GM15510 (cell line): ENCODE data around the gene ITPRID1.

ENCODE experiments used
- POLR2A ChIP-seq: IDR thresholded peaks from 3 replicates; pipeline ENCODE4 v1.6.1; 2011; ENCODE audit warnings: borderline replicate concordance; ENCODE audit not compliant: insufficient read length; ENCODE audit errors: extremely low read depth

Gene ITPRID1

DNA sequence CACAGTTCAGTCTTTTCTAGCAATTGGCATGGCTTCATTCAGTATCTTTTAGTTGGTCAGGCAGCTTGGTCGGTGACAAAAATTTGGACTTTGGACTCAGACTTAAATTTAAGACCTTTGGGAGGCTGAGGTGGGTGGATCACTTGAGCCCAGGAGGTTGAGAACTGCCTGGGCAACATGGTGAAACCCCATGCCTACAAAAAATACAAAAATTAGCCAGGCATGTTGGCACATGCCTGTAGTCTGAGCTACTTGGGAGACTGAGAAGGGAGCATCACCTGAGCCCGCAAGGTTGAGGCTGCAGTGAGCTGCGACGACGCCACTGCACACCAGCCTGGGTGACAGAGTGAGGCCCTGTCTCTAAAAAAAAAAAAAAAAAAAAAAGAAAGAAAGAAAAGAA, 19.5 kb upstream of the ITPRID1 start:
- no peak for TF ChIP-seq POLR2A

DNA sequence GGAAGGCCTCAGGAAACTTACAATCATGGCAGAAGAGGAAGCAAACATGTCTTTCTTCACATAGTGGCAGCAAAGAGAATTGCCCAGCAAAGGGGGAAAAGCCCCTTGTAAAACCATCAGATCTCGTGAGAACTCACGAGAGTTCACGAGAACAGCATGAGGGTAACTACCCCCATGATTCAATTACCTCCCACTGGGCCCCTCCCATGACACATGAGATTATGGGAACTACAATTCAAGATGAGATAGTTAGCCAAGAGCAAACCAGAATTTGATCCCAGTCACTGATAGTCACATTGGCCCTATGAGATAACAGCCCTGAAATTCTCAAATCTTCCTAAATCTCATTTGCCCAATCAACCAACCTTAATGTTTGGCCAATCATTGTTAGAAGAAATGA, 18.2 kb upstream of the ITPRID1 start:
- no peak for TF ChIP-seq POLR2A

DNA sequence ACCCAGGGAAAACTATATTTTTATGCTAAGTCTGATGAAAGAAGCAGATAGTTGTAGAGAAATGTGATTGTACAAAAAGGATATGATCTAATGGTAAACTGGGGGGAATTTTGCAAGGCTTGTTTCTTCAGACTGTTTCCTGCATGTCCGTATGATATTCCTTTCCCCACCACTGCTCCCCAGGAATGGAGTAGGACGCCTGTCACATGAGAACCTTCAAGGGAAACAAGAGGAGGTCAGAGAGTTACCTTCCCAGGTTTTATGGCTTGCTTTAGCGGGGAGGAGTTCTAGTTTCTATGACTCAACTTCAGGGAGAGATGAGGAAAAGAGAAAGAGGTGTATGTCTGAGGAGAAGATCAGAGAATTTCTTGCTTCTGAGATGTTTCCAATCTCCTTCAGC, 16.4 kb upstream of the ITPRID1 start:
- no peak for TF ChIP-seq POLR2A

DNA sequence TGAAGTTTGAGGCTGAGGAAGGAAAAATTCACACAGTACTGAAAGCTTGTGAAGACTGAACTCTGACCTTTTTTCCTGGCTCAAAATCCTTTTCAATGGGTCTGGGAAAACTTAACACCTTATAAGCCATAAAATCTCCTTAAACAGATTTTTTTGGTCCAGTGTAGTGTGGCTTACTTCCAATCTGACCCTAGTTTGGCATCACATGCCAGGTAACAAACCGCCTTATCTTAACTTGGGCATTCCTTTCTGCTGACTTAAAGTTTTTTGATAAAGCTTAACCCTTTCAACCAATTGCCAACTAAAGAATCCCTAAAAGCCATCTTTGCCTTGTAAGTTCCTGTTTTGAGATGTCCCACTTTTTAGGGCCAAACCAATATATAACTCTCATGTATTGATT, 13.2 kb upstream of the ITPRID1 start:
- no peak for TF ChIP-seq POLR2A

DNA sequence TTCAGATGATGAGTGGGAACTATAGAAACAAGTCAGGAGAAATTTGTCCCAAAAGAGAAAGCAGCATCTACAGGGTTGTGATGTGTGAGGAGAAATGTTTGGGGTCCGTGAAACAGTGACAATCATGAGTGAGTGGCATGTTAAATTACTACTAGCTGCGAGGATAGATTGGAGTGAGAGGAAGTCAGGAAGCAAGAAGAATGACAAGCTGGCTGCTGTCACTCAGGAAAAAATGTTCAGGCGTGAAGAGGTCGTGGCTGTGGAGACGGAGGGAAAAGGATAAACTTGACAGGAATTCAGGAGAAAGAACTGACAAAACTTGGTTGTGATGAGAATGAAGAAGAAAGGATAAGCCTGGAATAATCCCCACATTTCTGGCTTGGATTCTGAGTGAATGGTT, 5.1 kb upstream of the ITPRID1 start:
- TF ChIP-seq POLR2A, result no peak

DNA sequence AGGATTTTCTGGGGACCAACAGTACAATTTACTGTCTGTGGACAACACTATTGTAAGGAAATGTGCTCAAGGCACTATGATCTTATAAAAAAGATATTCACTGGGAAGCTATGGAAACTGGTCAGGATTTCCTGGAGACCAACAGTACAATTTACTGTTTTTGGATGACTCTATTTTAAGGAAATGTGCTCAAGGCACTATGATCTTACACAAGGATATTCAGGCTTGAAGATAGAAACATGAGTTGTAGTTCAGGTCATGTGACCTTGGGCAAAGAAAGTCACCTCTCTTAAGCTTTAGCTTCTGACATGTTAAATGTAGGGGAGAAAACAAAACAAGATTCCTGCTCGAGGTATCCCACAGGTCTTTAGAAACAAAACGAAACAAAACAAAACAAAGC, 1.7 kb upstream of the ITPRID1 start:
- TF ChIP-seq POLR2A, result no peak

DNA sequence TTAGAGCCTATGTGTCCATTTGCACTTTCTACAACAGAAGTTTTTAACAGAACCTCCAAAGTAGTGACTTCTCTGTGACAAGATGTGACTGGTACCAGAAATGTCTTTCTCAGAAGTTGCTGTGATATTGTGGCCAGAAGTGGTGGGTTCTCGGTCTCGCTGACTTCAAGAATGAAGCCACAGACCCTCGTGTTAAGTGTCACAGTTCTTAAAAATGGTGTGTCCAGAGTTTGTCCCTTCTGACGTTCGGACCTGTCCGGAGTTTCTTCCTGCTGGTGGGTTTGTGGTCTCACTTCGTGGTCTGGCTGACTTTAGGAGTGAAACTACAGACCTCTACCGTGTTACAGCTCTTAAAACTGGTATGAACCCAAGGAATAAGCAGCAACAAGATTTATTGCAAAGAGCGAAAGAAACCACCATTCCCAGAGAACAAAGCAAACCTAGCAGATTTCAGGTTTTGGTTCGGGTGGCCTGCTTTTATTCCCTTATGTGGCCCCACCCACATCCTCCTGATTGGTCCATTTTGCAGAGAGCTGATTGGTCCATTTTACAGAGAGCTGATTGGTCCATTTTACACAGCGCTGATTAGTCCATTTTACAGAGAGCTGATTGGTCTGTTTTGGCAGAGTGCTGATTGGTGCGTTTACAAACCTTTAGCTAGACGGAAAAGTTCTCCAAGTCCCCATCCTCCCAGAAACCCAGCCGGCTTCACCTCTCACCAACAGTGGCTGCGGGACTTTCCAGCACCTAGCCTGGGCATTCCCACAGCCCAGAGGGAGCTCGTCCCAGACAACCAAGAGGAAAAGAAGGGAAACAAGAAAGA, 3.0 kb downstream of the ITPRID1 start:
- no peak for TF ChIP-seq POLR2A

DNA sequence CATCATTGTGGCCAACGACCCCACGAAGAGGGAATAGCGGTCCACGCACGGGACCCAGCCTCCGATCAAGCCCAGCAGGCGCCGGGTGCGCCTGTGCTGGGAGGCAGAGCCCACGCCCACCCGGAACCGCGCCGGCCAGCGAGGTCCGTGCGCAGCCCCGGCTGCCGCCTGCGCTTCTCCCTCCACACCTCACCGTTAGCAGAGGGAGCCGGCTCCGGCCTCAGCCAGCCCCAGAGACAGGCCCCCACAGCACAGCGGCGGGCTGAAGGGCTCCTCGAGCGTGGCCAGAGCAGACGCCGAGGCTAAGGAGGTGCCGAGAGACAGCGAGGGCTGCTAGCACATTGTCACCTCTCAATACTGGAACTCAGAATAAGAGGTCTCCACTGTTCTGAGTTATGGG, 3.6 kb downstream of the ITPRID1 start:
- no peak for TF ChIP-seq POLR2A

DNA sequence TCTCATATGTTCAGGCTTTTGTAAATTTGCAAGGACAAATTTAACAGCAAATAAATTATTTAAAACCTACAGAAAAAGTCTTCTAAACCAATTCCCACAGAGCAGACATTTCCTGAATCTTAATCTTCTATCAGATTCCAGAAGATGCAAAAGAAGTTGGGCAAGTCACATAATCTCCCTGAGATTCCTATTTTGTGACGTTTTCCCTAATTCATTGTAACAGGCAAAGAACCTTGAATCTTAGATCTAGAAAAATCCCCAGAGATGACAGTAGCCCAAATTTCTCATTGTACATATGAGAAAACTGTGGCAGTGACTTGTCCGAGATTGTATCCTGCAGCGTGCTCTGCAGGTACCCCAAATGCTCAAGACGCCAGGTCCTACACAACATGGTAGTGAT, 4.9 kb downstream of the ITPRID1 start:
- no peak for TF ChIP-seq POLR2A

DNA sequence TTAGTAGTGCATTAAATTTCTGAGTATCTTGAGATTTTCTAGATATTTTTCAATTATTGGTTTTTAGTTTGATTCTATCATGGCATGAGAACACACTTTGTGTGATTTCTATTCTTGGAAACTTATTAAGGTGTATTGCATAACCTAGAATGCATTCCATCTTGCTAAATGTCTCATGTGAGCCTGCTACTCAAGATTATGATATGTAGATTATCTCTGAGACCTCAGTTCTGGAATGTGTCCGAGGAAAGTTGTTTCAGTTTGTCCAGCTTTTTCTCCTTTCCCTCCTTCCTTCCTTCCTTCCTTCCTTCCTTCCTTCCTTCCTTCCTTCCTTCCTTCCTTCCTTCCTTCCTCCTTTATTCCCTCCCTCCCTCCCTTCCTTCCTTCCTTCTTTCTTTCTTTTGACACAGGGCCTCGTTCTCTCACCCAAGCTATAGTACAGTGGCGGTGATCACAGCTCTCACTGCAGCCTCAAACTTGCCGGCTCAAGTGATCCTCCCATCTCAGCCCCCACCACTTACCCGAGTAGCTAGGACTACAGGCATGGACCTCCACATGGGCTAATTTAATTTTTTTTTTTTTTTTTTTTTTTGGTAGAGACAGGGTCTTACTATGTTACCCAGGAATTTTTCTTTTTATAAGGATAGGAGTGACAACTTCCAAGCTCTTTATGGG, 7.6 kb downstream of the ITPRID1 start:
- no peak for TF ChIP-seq POLR2A

DNA sequence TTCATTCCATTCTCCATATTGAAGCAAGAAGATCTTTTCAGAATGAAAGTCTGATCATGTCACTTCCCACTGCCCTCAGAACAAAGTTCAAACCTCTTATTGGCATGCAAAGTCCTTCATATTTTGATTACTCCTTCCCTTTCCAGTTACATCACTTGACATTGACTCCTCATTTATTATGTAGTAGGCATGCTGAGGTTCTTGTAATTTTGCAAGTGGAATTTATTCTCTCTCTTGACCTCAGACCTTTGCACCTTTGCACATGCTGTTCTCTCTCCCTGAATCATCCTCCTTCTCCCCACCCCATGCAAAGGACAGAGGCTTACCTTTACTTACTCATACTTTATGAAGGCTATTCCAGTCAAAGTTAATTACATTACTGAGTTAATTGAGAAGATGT, 13.0 kb downstream of the ITPRID1 start:
- no peak for TF ChIP-seq POLR2A

DNA sequence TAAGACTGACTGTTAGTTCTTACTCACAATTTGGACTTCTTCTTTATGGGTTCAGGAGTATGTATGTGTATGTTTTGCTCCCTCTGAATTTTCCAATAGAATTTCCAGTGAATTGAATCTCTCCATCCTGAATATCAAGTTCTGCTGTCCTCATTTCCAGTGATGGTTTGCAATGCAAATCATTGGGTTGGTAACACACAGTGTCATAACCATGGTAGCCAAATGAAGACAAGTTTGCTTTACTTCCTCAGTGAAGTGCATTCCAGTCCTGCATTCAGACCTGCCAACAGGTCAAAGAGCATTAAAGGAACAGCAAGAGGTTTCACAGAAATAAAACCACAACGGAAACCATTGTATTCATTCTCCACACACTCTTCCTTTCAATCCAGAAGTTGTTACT, 15.2 kb downstream of the ITPRID1 start:
- no peak for TF ChIP-seq POLR2A

DNA sequence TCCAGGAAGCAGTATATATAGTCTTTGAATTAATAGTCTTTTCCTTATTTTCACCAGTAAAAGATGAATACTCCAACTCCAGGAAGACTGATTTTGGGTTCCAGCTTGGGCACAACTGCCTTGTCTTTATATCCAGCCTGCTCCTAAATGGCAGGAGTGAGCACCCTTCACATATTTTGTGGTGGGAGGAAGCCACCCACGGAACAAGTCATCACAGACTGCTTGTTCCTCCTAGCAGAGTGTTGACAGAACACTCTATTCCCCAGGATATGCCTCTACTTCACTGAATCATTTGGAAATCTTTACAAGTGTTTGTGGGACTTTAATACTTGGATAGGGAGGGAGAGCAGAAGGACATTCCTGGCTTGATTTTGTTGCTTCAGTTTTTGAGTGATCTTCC, 31.7 kb downstream of the ITPRID1 start:
- no peak for TF ChIP-seq POLR2A

DNA sequence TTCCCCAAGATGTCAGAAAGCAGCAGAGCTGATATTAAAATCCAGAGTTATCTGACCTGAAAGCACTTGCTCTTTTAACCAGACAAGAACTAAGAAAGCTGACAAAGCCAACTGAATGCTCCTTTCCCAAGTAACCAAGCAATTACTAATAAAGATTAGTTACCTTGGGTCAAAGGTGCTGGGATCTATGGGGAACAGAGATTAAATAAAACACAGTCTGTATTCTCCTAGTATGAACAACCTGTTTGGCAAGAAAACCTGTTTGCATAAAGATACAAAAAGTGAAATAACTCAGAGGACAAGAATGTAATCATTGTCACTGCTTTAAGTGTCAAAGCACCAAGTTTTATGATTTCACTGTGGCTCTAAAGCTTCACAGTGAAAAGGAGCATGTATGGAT, 35.7 kb downstream of the ITPRID1 start:
- no peak for TF ChIP-seq POLR2A

DNA sequence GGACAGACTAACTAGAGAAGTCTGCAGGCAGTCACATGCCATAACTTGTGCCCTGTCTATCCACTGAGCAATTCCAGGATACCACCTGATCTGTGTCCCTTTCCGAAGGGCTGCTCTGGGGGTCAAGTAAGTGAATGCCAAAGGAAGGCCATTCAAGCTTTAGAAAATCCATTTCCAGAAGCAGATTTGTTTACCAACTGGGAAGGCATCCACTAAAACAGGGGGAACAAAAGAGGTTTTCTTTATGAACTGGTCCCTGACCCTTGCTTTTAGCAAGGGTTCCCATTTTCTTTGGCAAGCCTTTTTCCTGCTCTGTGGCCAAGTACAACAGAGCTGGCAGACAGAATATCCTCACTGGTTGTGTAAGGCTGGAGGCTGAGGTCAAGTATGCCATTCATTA, 36.5 kb downstream of the ITPRID1 start:
- TF ChIP-seq POLR2A, result no peak

DNA sequence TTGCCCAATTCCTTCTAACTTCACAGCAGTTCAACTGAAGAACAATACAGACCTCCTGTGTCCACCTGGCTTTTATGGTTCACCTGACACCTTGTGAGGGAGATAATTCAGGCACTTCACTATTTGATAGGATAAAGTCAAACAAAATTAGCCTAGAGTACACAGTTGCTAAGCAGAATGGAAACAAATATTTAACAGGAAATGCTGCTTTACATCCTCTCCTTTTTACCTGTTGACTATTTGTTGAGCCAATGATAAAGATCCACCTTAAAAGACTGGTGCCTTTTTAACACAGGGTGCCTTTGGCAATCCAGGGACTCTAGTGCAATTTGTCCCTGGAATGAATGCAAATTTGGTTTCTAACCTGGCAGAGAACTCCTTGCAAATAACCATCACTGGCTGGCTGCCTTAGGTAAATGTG, 39.8 kb downstream of the ITPRID1 start:
- no peak for TF ChIP-seq POLR2A
